HepG2 (cell line): ENCODE results near the gene DNTTIP2. TPM values are rescaled to one million over a fixed set of nuclear protein-coding genes. Genes with fewer than 3 reads are reported as not detected.
A peak's percentile ranks its signal among the peaks of the same experiment; 100 is the strongest.

Source experiments
- CBX1 ChIP-seq: IDR thresholded peaks from one replicate; pipeline ENCODE4 v1.6.1; 2016; ENCODE audit warnings: antibody characterized with exemption, low read depth
- HCFC1 ChIP-seq: fragments of 150-350 bp; IDR thresholded peaks from 2 replicates; pipeline ENCODE4 v1.6.1; 2014; ENCODE audit warnings: low read depth, low read length
- HNF4A ChIP-seq: sonication (generic); formaldehyde crosslinking; IDR thresholded peaks from 2 replicates; pipeline ENCODE4 v1.4.0; 2020; ENCODE audit warnings: missing genetic modification reagents
- KDM5A ChIP-seq: fragments of 200-600 bp; sonication (generic); IDR thresholded peaks from 2 replicates; pipeline ENCODE4 v1.7.0; 2018; ENCODE audit warnings: antibody characterized with exemption, mild to moderate bottlenecking, low read length, borderline replicate concordance
- KLF12 ChIP-seq: sonication (generic); formaldehyde crosslinking; IDR thresholded peaks from 2 replicates; pipeline ENCODE4 v1.4.0; 2020; ENCODE audit warnings: missing genetic modification reagents, borderline replicate concordance
- MATR3 ChIP-seq: sonication (generic); formaldehyde crosslinking; IDR thresholded peaks from 2 replicates; pipeline ENCODE4 v1.4.0; 2020; ENCODE audit warnings: missing genetic modification reagents
- MEIS2 ChIP-seq: sonication (generic); formaldehyde crosslinking; IDR thresholded peaks from 2 replicates; pipeline ENCODE4 v1.9.0; 2021; ENCODE audit warnings: mild to moderate bottlenecking, missing genetic modification reagents
- POGK ChIP-seq: sonication (generic); formaldehyde crosslinking; conservative IDR thresholded peaks from 2 replicates; pipeline ENCODE4 v1.8.0; 2022; ENCODE audit warnings: mild to moderate bottlenecking, moderate library complexity, missing genetic modification reagents
- PTBP1 ChIP-seq: fragments of 200-400 bp; formaldehyde crosslinking; IDR thresholded peaks from 2 replicates; pipeline ENCODE4 v1.6.1; 2018; ENCODE audit warnings: low read length, low read depth; ENCODE audit not compliant: poor library complexity, severe bottlenecking
- RELA ChIP-seq: sonication (generic); formaldehyde crosslinking; IDR thresholded peaks from 2 replicates; pipeline ENCODE4 v1.4.0; 2020; ENCODE audit warnings: missing genetic modification reagents
- SIX1 ChIP-seq: sonication (generic); formaldehyde crosslinking; IDR thresholded peaks from 2 replicates; pipeline ENCODE4 v1.4.0; 2020; ENCODE audit warnings: missing genetic modification reagents, borderline replicate concordance
- SMAD9 ChIP-seq: sonication (generic); formaldehyde crosslinking; IDR thresholded peaks from 2 replicates; pipeline ENCODE4 v1.5.1; 2020; ENCODE audit warnings: mild to moderate bottlenecking, missing genetic modification reagents
- ZBTB20 ChIP-seq: sonication (generic); formaldehyde crosslinking; IDR thresholded peaks from 2 replicates; pipeline ENCODE4 v1.8.1; 2023; ENCODE audit warnings: missing genetic modification reagents, low read depth, mild to moderate bottlenecking, borderline replicate concordance
- ZNF430 ChIP-seq: sonication (generic); formaldehyde crosslinking; IDR thresholded peaks from 2 replicates; pipeline ENCODE4 v1.9.0; 2021; ENCODE audit warnings: mild to moderate bottlenecking, missing genetic modification reagents
- ZNF557 ChIP-seq: sonication (generic); formaldehyde crosslinking; IDR thresholded peaks from 2 replicates; pipeline ENCODE4 v1.4.0; 2020; ENCODE audit warnings: missing genetic modification reagents
- ZNF589 ChIP-seq: sonication (generic); formaldehyde crosslinking; conservative IDR thresholded peaks from 2 replicates; pipeline ENCODE4 v1.8.0; 2022; ENCODE audit warnings: mild to moderate bottlenecking, moderate library complexity, missing genetic modification reagents
- ZSCAN5A ChIP-seq: sonication (generic); formaldehyde crosslinking; IDR thresholded peaks from 2 replicates; pipeline ENCODE4 v1.8.0; 2022; ENCODE audit warnings: mild to moderate bottlenecking, missing genetic modification reagents, borderline replicate concordance
- polyA plus RNA-seq, 8 experiments: library from polyadenylated mRNA; depleted of rRNA in 3 of 8; stranded (reverse) in 7 of 8; unstranded in 1 of 8; fragments of >200 nt; fragmentation: Illumina TruSeq in 4 of 8; extraction: Trizol in 4 of 8; gene quantifications; 2 replicates each; pipeline versions ENCODE4 v1.2.1 to v1.2.3, GENCODE V29; 2011 to 2016; ENCODE audit warnings: low read depth in 4 of 8, missing spikeins in 1 of 8, mixed read lengths in 1 of 8; ENCODE audit not compliant: insufficient read depth in 1 of 8
- total RNA-seq, 5 experiments: library from RNA; depleted of rRNA; stranded (reverse); fragments of >200 nt; fragmentation: Illumina TruSeq; extraction: Trizol; gene quantifications; 2 replicates each; pipeline ENCODE4 v1.2.3, GENCODE V29; 2016; ENCODE audit warnings: low read depth in 1 of 5
- TF ChIP-seq, protein P1 (sequence below): sonication (generic); formaldehyde crosslinking; IDR thresholded peaks from 2 replicates; pipeline ENCODE4 v1.9.0; 2022; ENCODE audit warnings: missing genetic modification reagents, mild to moderate bottlenecking, borderline replicate concordance
- TF ChIP-seq, protein P2 (sequence below): sonication (generic); formaldehyde crosslinking; IDR thresholded peaks from 2 replicates; pipeline ENCODE4 v1.5.1; 2020; ENCODE audit warnings: mild to moderate bottlenecking, missing genetic modification reagents
- TF ChIP-seq, protein P3 (sequence below): sonication (generic); formaldehyde crosslinking; IDR thresholded peaks from 2 replicates; pipeline ENCODE4 v1.5.0; 2020; ENCODE audit warnings: mild to moderate bottlenecking, missing genetic modification reagents

DNTTIP2 gene
- total and polyA plus RNA-seq, 2 of the 13 experiments (the other 11 are each of a cell fraction or from before 2014, with no cell fraction given), result 11.4 to 63.3 TPM

- TF ChIP-seq HCFC1 (no peak), HNF4A (no peak), KDM5A (peak; percentile 47; the same call in 1 of the 2 replicates), SIX1 (CRISPR knock-in tag) (no peak), SMAD9 (no peak), ZNF589 (CRISPR knock-in tag) (no peak), CBX1 (peak; percentile 10), ZBTB20 (no peak; the same call in 1 of the 2 replicates), MEIS2 (CRISPR knock-in tag) (no peak), RELA (no peak), ZNF430 (CRISPR knock-in tag) (no peak; the same call in 1 of the 2 replicates), MATR3 (CRISPR knock-in tag) (no peak), ZNF557 (CRISPR knock-in tag) (0 out of 2 replicates have a peak, but pooled peaks have one; percentile 51), PTBP1 (no peak), POGK (CRISPR knock-in tag) (no peak; the same call in 1 of the 2 replicates), ZSCAN5A (CRISPR knock-in tag) (no peak), KLF12 (CRISPR knock-in tag) (0 out of 2 replicates have a peak, but pooled peaks have one; percentile 61)
- TF ChIP-seq, protein P1, sequence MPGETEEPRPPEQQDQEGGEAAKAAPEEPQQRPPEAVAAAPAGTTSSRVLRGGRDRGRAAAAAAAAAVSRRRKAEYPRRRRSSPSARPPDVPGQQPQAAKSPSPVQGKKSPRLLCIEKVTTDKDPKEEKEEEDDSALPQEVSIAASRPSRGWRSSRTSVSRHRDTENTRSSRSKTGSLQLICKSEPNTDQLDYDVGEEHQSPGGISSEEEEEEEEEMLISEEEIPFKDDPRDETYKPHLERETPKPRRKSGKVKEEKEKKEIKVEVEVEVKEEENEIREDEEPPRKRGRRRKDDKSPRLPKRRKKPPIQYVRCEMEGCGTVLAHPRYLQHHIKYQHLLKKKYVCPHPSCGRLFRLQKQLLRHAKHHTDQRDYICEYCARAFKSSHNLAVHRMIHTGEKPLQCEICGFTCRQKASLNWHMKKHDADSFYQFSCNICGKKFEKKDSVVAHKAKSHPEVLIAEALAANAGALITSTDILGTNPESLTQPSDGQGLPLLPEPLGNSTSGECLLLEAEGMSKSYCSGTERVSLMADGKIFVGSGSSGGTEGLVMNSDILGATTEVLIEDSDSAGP (CRISPR knock-in tag), result peak; percentile 78
- TF ChIP-seq, protein P2, sequence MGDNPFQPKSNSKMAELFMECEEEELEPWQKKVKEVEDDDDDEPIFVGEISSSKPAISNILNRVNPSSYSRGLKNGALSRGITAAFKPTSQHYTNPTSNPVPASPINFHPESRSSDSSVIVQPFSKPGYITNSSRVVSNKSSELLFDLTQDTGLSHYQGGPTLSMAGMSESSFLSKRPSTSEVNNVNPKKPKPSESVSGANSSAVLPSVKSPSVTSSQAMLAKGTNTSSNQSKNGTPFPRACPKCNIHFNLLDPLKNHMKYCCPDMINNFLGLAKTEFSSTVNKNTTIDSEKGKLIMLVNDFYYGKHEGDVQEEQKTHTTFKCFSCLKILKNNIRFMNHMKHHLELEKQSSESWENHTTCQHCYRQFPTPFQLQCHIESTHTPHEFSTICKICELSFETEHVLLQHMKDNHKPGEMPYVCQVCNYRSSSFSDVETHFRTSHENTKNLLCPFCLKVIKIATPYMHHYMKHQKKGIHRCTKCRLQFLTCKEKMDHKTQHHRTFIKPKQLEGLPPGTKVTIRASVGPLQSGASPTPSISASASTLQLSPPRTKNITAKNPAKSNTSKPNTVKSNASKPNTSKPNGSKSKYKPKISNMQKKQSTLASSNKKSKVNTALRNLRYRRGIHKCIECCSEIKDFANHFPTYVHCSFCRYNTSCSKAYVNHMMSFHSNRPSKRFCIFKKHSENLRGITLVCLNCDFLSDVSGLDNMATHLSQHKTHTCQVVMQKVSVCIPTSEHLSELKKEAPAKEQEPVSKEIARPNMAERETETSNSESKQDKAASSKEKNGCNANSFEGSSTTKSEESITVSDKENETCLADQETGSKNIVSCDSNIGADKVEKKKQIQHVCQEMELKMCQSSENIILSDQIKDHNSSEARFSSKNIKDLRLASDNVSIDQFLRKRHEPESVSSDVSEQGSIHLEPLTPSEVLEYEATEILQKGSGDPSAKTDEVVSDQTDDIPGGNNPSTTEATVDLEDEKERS, result no peak
- TF ChIP-seq, protein P3, sequence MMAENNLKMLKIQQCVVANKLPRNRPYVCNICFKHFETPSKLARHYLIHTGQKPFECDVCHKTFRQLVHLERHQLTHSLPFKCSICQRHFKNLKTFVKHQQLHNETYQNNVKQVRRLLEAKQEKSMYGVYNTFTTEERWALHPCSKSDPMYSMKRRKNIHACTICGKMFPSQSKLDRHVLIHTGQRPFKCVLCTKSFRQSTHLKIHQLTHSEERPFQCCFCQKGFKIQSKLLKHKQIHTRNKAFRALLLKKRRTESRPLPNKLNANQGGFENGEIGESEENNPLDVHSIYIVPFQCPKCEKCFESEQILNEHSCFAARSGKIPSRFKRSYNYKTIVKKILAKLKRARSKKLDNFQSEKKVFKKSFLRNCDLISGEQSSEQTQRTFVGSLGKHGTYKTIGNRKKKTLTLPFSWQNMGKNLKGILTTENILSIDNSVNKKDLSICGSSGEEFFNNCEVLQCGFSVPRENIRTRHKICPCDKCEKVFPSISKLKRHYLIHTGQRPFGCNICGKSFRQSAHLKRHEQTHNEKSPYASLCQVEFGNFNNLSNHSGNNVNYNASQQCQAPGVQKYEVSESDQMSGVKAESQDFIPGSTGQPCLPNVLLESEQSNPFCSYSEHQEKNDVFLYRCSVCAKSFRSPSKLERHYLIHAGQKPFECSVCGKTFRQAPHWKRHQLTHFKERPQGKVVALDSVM (CRISPR knock-in tag), result peak; percentile 56
These were observed 31.2 kb downstream of the DNTTIP2 start (continued) for GRCh38 chr1:93847811-93848288.
